ENCODE data around the gene CDC45. TPM values are rescaled to one million over a fixed set of nuclear protein-coding genes. Genes with fewer than 3 reads are reported as not detected.

CDC45 gene
- total RNA-seq, 2 experiments from 2014 or later, result 103 to 111 TPM

DNA sequence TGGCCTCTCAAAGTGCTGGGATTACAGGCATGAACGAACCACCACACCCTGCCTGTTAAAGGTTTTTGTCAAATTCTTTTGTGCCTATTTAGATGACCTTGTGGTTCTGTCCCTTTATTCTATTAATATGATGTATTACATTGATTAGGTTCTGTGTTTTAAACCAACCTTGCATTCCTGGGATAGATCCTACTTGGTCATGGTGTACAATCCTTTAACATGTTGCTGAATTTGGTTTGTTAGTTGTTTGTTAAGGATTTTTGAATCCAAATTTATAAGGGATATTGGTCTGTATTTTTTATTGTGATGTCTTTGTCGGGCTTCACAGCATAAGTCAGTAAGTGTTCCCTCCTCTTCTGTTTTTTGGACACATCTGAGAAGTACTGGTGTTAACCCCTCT, 73.5 kb downstream of the CDC45 start:
- H3K9me3 Mint-ChIP-seq (ENCODE audit: low read depth), result no peaks in the 10 kb centered on the region
- POLR2A ChIA-PET, result no interaction called here
- CTCF ChIA-PET, result no interaction called here
- intact Hi-C loops (cut with DNase I, micrococcal nuclease), result no loop called here
- H3K4me1 Mint-ChIP-seq, result no peaks in the 10 kb centered on the region
- no peak overlapping the region for H3K4me3 Mint-ChIP-seq
- no peak for DNase-seq
- peaks cover 3% of the 10 kb centered on the region for H3K27me3 Mint-ChIP-seq
- ATAC-seq, result no peak
- H3K27ac Mint-ChIP-seq, result no peak overlapping the region
- no peaks in the 10 kb centered on the region for H3K36me3 Mint-ChIP-seq (ENCODE audit: low read depth)

GRCh38 chr22:19554834-19555404, 75.2 kb downstream of the CDC45 start:
- H3K27ac Mint-ChIP-seq, result no peak overlapping the region
- no peaks in the 10 kb centered on the region for H3K9me3 Mint-ChIP-seq (ENCODE audit: low read depth)
- no peaks in the 10 kb centered on the region for H3K4me1 Mint-ChIP-seq
- POLR2A ChIA-PET, result no interaction called here
- no peaks in the 10 kb centered on the region for H3K36me3 Mint-ChIP-seq (ENCODE audit: low read depth)
- CTCF ChIA-PET, result interaction anchor here (1.0 to 1.1 kb wide), 2 partner anchors 10 to 14 kb away, joined by 3 to 5 read pairs; no protein-coding TSS in a partner anchor
- intact Hi-C loops (cut with DNase I, micrococcal nuclease), result no loop called here
- DNase-seq (no peak), ATAC-seq (no peak)
- H3K27me3 Mint-ChIP-seq, result peaks cover 3% of the 10 kb centered on the region
- H3K4me3 Mint-ChIP-seq, result no peak overlapping the region

GRCh38 chr22:19555651-19556050, 75.9 kb downstream of the CDC45 start:
- Mint-ChIP-seq H3K36me3 (ENCODE audit: low read depth) (no peaks in the 10 kb centered on the region), H3K9me3 (ENCODE audit: low read depth) (no peaks in the 10 kb centered on the region), H3K27ac (no peak overlapping the region), H3K4me1 (no peaks in the 10 kb centered on the region), H3K27me3 (peaks cover 3% of the 10 kb centered on the region), H3K4me3 (no peak overlapping the region)
- no peak for DNase-seq
- ChIA-PET CTCF (interaction anchor here (2.2 kb wide), 1 partner anchor 74 kb away, joined by 4 read pairs; no protein-coding TSS in a partner anchor), POLR2A (no interaction called here)
- no peak for ATAC-seq
- intact Hi-C loops (cut with DNase I, micrococcal nuclease), result no loop called here

DNA sequence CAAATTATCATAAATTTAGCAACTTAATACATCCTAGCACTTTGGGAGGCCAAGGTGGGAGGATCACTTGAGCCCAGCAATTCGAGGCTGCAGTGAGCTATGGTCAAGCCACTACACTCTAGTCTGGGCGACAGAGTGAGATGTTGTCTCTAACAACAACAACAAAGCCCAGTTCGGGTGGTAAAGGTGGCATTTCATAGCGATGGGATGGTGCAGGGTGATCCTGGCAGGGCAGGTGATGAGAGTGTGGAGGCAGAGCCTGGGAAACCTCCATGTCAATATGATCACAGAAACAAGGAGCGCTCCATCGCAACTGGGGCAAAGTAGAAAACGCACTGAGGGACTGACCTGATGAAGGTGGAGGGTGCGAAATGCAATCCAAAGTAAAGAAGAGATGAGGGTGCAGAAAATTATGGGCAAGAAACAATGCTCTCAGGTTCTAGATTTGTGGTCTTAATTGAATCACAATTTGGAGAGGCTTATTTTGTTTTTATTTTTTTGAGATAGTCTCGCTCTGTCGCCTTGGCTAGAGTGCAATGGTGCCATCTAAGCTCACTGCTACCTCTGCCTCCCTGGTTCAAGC, 77.3 kb downstream of the CDC45 start:
- DNase-seq, result no peak
- no peak for ATAC-seq
- Mint-ChIP-seq H3K27me3 (peaks cover 3% of the 10 kb centered on the region), H3K27ac (no peak overlapping the region), H3K4me3 (no peak overlapping the region), H3K4me1 (no peaks in the 10 kb centered on the region), H3K36me3 (ENCODE audit: low read depth) (no peaks in the 10 kb centered on the region), H3K9me3 (ENCODE audit: low read depth) (no peaks in the 10 kb centered on the region)
- ChIA-PET CTCF (interaction anchor here (2.2 kb wide), 1 partner anchor 73 kb away, joined by 4 read pairs; no protein-coding TSS in a partner anchor), POLR2A (no interaction called here)
- intact Hi-C loops (cut with DNase I, micrococcal nuclease), result no loop called here

GRCh38 chr22:19559324-19559811, 79.6 kb downstream of the CDC45 start:
- Mint-ChIP-seq H3K4me3 (no peak overlapping the region), H3K36me3 (ENCODE audit: low read depth) (no peaks in the 10 kb centered on the region), H3K27ac (no peak overlapping the region), H3K27me3 (peaks cover 1% of the 10 kb centered on the region), H3K4me1 (no peaks in the 10 kb centered on the region), H3K9me3 (ENCODE audit: low read depth) (no peaks in the 10 kb centered on the region)
- intact Hi-C loops (cut with DNase I, micrococcal nuclease), result no loop called here
- ATAC-seq (no peak), DNase-seq (peak; percentile 15)
- CTCF ChIA-PET, result interaction anchor here (1.3 kb wide), 1 partner anchor 19 kb away, joined by 4 read pairs; no protein-coding TSS in a partner anchor
- POLR2A ChIA-PET, result no interaction called here

GRCh38 chr22:19559956-19560355, 80.2 kb downstream of the CDC45 start:
- H3K27ac Mint-ChIP-seq, result no peak overlapping the region
- ChIA-PET POLR2A (no interaction called here), CTCF (interaction anchor here (1.1 to 1.2 kb wide), 2 partner anchors 71 to 118 kb away, joined by 3 read pairs; no protein-coding TSS in a partner anchor)
- H3K4me1 Mint-ChIP-seq, result no peaks in the 10 kb centered on the region
- no peak for ATAC-seq
- H3K4me3 Mint-ChIP-seq, result no peak overlapping the region
- intact Hi-C loops (cut with DNase I, micrococcal nuclease), result no loop called here
- H3K27me3 Mint-ChIP-seq, result no peaks in the 10 kb centered on the region
- DNase-seq, result no peak
- H3K36me3 Mint-ChIP-seq (ENCODE audit: low read depth), result no peaks in the 10 kb centered on the region
- H3K9me3 Mint-ChIP-seq (ENCODE audit: low read depth), result no peaks in the 10 kb centered on the region

GRCh38 chr22:19565382-19566278, 85.9 kb downstream of the CDC45 start:
- intact Hi-C loops (cut with DNase I, micrococcal nuclease), result no loop called here
- no peaks in the 10 kb centered on the region for H3K27me3 Mint-ChIP-seq
- H3K4me3 Mint-ChIP-seq, result no peak overlapping the region
- no peaks in the 10 kb centered on the region for H3K9me3 Mint-ChIP-seq (ENCODE audit: low read depth)
- ChIA-PET POLR2A (no interaction called here), CTCF (interaction anchor here (1.0 to 1.5 kb wide), 3 partner anchors 11 to 345 kb away, joined by 3 to 5 read pairs (median 4); no protein-coding TSS in a partner anchor)
- H3K27ac Mint-ChIP-seq, result no peak overlapping the region
- no peaks in the 10 kb centered on the region for H3K4me1 Mint-ChIP-seq
- DNase-seq (no peak), ATAC-seq (no peak)
- H3K36me3 Mint-ChIP-seq (ENCODE audit: low read depth), result no peaks in the 10 kb centered on the region

DNA sequence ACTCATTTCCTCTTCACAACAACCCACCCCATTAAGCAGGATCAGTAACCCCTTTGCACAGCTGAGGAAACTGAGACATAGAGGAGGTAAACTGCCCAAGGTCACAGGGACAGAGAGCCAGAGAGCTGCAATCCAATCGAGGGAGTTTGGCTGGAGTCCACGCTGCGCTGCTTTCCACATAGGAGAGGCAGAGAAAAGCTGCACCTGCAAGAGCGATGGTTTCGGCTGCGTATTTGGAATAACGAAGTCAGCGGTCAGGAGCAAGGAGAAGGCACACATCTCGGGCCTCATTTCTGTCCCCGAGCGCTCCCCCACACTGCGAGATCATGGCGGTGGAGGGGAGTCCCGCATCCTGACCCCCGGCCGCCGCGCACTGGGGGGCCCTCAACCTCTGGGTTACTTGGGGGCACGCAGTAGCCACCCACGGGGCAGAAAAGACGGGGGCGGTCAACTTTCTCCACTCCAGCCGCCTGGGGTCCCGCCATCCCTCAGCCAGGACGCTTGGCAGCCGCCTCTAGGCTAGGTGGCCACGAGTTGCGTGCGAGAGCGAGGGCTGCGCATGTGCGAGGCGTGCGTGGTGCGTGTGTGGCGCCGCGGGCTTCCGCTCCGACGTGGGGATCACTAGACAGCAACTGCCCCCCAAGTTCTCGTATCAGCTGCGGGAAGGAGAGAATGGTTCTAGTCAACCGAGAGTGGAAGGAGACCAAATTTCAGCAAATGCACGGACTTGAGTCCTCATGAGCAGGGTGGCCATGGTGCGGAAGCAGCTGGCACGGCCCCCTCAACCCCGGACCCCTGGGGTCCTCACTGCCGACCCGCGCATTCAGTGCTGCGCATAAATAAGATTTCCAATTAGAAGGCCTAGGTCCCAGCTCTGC, 86.8 kb downstream of the CDC45 start:
- ATAC-seq, result no peak
- Mint-ChIP-seq H3K4me1 (no peaks in the 10 kb centered on the region), H3K9me3 (ENCODE audit: low read depth) (no peaks in the 10 kb centered on the region), H3K36me3 (ENCODE audit: low read depth) (no peaks in the 10 kb centered on the region), H3K27me3 (no peaks in the 10 kb centered on the region), H3K27ac (no peak overlapping the region), H3K4me3 (no peak overlapping the region)
- POLR2A ChIA-PET, result no interaction called here
- intact Hi-C loops (cut with DNase I, micrococcal nuclease), result no loop called here
- DNase-seq, result no peak
- CTCF ChIA-PET, result interaction anchor here (1.0 to 1.5 kb wide), 2 partner anchors 64 to 344 kb away, joined by 3 to 4 read pairs; no protein-coding TSS in a partner anchor

DNA sequence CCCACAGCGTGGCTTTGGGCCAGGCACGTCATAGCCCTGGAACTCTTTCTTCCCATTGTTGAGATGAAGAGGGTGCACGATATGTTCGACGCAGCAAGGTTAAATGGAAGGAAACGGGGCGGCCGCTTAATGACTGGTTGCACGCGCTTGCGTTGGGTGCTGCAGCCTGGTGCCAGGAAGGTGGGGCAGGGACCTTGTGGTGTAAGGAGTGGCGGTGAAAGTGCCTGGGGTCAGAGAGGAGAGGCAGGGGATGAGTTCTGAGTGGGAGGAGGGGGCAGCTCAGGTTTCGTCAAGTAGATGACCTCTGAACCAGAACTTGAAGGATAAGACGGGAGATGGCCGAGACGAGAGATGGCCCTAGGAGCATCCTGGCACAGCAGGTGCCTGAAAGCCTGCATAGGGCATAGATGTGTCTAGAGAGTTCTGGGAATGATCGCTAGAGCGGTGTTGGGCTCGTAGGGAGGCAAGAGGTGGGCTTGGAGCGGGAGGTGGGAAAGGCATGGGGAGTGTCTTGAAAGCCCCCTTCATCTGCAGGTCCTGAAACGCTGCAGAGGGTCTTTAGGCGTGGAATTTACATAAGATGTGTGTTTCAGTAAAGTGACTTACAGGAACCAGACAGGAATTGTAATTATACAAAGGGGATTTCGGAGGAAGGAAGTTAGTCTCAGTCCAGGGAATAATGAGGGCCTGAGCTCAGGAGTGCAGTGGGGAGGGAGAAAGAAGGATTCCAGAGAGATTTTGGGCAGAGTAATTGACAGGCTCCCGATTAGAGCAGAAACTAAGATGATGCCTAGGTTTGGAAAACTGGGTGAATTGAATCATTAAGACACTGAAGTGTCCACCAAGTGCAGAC, 87.7 kb downstream of the CDC45 start:
- Mint-ChIP-seq H3K4me1 (no peaks in the 10 kb centered on the region), H3K27me3 (no peaks in the 10 kb centered on the region), H3K27ac (no peak overlapping the region), H3K9me3 (ENCODE audit: low read depth) (no peaks in the 10 kb centered on the region), H3K36me3 (ENCODE audit: low read depth) (no peaks in the 10 kb centered on the region), H3K4me3 (no peak overlapping the region)
- ChIA-PET CTCF (interaction anchor here (1.1 to 1.5 kb wide), 2 partner anchors 12 to 63 kb away, joined by 3 to 4 read pairs; no protein-coding TSS in a partner anchor), POLR2A (no interaction called here)
- intact Hi-C loops (cut with DNase I, micrococcal nuclease), result no loop called here
- ATAC-seq (no peak), DNase-seq (no peak)

Measured in activated CD4-positive, alpha-beta T cell treated with anti-CD3 and anti-CD28 coated beads for 36 hours (primary cell).